Measurements from ENCODE around the gene POLA1. TPM values are rescaled to one million over a fixed set of nuclear protein-coding genes. Genes with fewer than 3 reads are reported as not detected.

The POLA1 gene
- polyA plus RNA-seq, 1 donor from 2014 or later: 5.8 TPM

GRCh38 chrX:25029288-25029825 lies 335.6 kb downstream of the POLA1 start:
- Histone ChIP-seq H3K79me2 (replicated peaks; ENCODE audit: insufficient read depth, low read length) (no peaks in the 10 kb centered on the region), H3F3A (ENCODE audit: insufficient read depth, low read length, poor library complexity, severe bottlenecking) (no peaks in the 10 kb centered on the region), H3K9ac (ENCODE audit: low read length) (no peak overlapping the region), H3K27me3 (ENCODE audit: insufficient read depth, low read depth, low read length) (no peaks in the 10 kb centered on the region), H2AFZ (ENCODE audit: low read depth, low read length) (no peak overlapping the region), H3K9me3 (ENCODE audit: low read length) (no peaks in the 10 kb centered on the region), H3K36me3 (ENCODE audit: insufficient read depth, low read length) (no peaks in the 10 kb centered on the region), H3K27ac (ENCODE audit: low read length) (no peak overlapping the region), H4K20me1 (ENCODE audit: insufficient read depth) (no peaks in the 10 kb centered on the region), H3K4me2 (ENCODE audit: low read length) (no peak overlapping the region), H3K4me3 (ENCODE audit: low read length) (no peak overlapping the region), H3K9me2 (ENCODE audit: insufficient read depth, low read length) (no peaks in the 10 kb centered on the region)
- TF ChIP-seq POLR2AphosphoS5 (IDR thresholded peaks at IDR 0.05): no peak
- TF ChIP-seq TAF1 (IDR thresholded peaks at IDR 0.05; ENCODE audit: low read depth): no peak
- TF ChIP-seq RAD21 (conservative IDR thresholded peaks at IDR 0.05): no peak
- TF ChIP-seq REST (IDR thresholded peaks at IDR 0.05; ENCODE audit: borderline replicate concordance): no peak
- TF ChIP-seq SMC3 (conservative IDR thresholded peaks at IDR 0.05; ENCODE audit: poor library complexity): no peak
- TF ChIP-seq EZH2 (IDR thresholded peaks at IDR 0.05; ENCODE audit: borderline replicate concordance, insufficient read depth, low read length, poor library complexity, severe bottlenecking): no peak
- no peak for TF ChIP-seq EP300 (conservative IDR thresholded peaks at IDR 0.05; ENCODE audit: poor library complexity, severe bottlenecking)

- H3K9ac ChIP-seq (ENCODE audit: low read length): no peak overlapping the region
- H3F3A ChIP-seq (ENCODE audit: insufficient read depth, low read length, poor library complexity, severe bottlenecking): no peaks in the 10 kb centered on the region
- no peaks in the 10 kb centered on the region for H4K20me1 ChIP-seq (ENCODE audit: insufficient read depth)
- no peak overlapping the region for H3K4me3 ChIP-seq (ENCODE audit: low read length)
- no peaks in the 10 kb centered on the region for H3K36me3 ChIP-seq (ENCODE audit: insufficient read depth, low read length)
- H3K4me2 ChIP-seq (ENCODE audit: low read length): no peak overlapping the region
- no peak overlapping the region for H3K27ac ChIP-seq (ENCODE audit: low read length)
- H3K9me3 ChIP-seq (ENCODE audit: low read length): no peaks in the 10 kb centered on the region
- TF ChIP-seq CTCF (IDR thresholded peaks at IDR 0.05; ENCODE audit: poor library complexity, severe bottlenecking): no peak
- no peak for TF ChIP-seq RAD21 (conservative IDR thresholded peaks at IDR 0.05)
- no peak for TF ChIP-seq POLR2AphosphoS5 (IDR thresholded peaks at IDR 0.05)
- no peak for TF ChIP-seq MXI1 (conservative IDR thresholded peaks at IDR 0.05; ENCODE audit: poor library complexity, severe bottlenecking)
- TF ChIP-seq REST (IDR thresholded peaks at IDR 0.05; ENCODE audit: borderline replicate concordance): no peak
- no peak for TF ChIP-seq EZH2 (IDR thresholded peaks at IDR 0.05; ENCODE audit: borderline replicate concordance, insufficient read depth, low read length, poor library complexity, severe bottlenecking)
- TF ChIP-seq EP300 (conservative IDR thresholded peaks at IDR 0.05; ENCODE audit: poor library complexity, severe bottlenecking): no peak
- no peak for TF ChIP-seq TAF1 (IDR thresholded peaks at IDR 0.05; ENCODE audit: low read depth)
- TF ChIP-seq SMC3 (conservative IDR thresholded peaks at IDR 0.05; ENCODE audit: poor library complexity): no peak
- no peaks in the 10 kb centered on the region for H3K27me3 ChIP-seq (ENCODE audit: insufficient read depth, low read depth, low read length)
- H2AFZ ChIP-seq (ENCODE audit: low read depth, low read length): no peak overlapping the region
- no peaks in the 10 kb centered on the region for H3K79me2 ChIP-seq (replicated peaks; ENCODE audit: insufficient read depth, low read length)
- H3K9me2 ChIP-seq (ENCODE audit: insufficient read depth, low read length): no peaks in the 10 kb centered on the region
These were observed 341.2 kb downstream of the POLA1 start for GRCh38 chrX:25034889-25035288.
